Gastrocnemius medialis (tissue), 4 donors: ENCODE measurements around the gene MOB3B. TPM values are rescaled to one million over a fixed set of nuclear protein-coding genes. Genes with fewer than 3 reads are reported as not detected.
A peak's percentile ranks its signal among the peaks of the same experiment; 100 is the strongest.

ENCODE experiments used
- ATAC-seq, 2 donors: fragments of 150-250 bp; one replicate each; pipeline ENCODE4 v1.9.1; 2016
- DNase-seq, 2 donors: peaks; one replicate each; pipeline ENCODE4 v3.0.0-alpha.2; 2019
- H3K27ac ChIP-seq, 4 donors: fragments of 200-600 bp; sonication (generic); 1 replicate in 1 of 4; 2 replicates in 3 of 4; pipeline ENCODE4 v1.5.1; 2016 to 2018; ENCODE audit warnings: mild to moderate bottlenecking in 2 of 4, moderate library complexity in 1 of 4
- H3K27me3 ChIP-seq, 3 donors: fragments of 200-600 bp; sonication (generic) in 2 of 3; 1 replicate in 1 of 3; 2 replicates in 2 of 3; pipeline versions ENCODE4 v1.5.1 to v1.6.0; 2016 to 2019; ENCODE audit warnings: mild to moderate bottlenecking in 1 of 3, moderate library complexity in 1 of 3
- H3K36me3 ChIP-seq, 2 donors: fragments of 200-600 bp; sonication (generic) in 1 of 2; one replicate each; pipeline ENCODE4 v1.5.1; 2017 to 2018
- H3K4me1 ChIP-seq, 2 donors: fragments of 200-600 bp; sonication (generic) in 1 of 2; one replicate each; pipeline ENCODE4 v1.5.1; 2016 to 2017; ENCODE audit warnings: mild to moderate bottlenecking in 2 of 2
- H3K4me3 ChIP-seq, 4 donors: fragments of 200-600 bp; sonication (generic) in 3 of 4; 1 replicate in 1 of 4; 2 replicates in 3 of 4; pipeline ENCODE4 v1.5.1; 2016 to 2019; ENCODE audit warnings: mild to moderate bottlenecking in 2 of 4
- H3K9me3 ChIP-seq, 3 donors: fragments of 200-600 bp; sonication (generic) in 2 of 3; 1 replicate in 1 of 3; 2 replicates in 2 of 3; pipeline ENCODE4 v1.5.1; 2016 to 2019
- POLR2A ChIP-seq, 2 donors: fragments of 450-650 bp; IDR thresholded peaks; one replicate each; pipeline ENCODE4 v1.6.1; 2017; ENCODE audit warnings: antibody characterized with exemption in 2 of 2, mild to moderate bottlenecking in 2 of 2, moderate library complexity in 2 of 2
- in situ Hi-C, 4 donors: fragments of 200-750 bp; cut with MboI; loops; one replicate each; pipeline versions ENCODE4 v1.15.0 to v1.8.0; 2017; ENCODE audit warnings: low sequenced_read_pairs in 4 of 4
- intact Hi-C: fragments of 100-400 bp; cut with DNase I; formaldehyde crosslinking; loops from one replicate; pipeline ENCODE4 v1.15.1; 2023; ENCODE audit warnings: low total_unique reads
- total RNA-seq, 4 donors: library from RNA; depleted of rRNA; stranded (reverse); fragments of >200 nt; gene quantifications; one replicate each; pipeline versions ENCODE4 v1.1.0 to v1.2.3, GENCODE V29; 2016
- TF ChIP-seq, protein P1 (sequence below), 5 experiments: fragments of 450-650 bp in 3 of 5; fragments of 200-600 bp in 2 of 5; sonication (generic) in 2 of 5; IDR thresholded peaks in 4 of 5; conservative IDR thresholded peaks in 1 of 5; 1 replicate in 4 of 5; 2 replicates in 1 of 5; pipeline ENCODE4 v1.5.1; 2016 to 2019; ENCODE audit warnings: antibody characterized with exemption in 5 of 5, mild to moderate bottlenecking in 3 of 5, moderate library complexity in 3 of 5

The MOB3B gene
- total RNA-seq, 4 donors from 2014 or later: 3.4 to 16.3 (median 12.7) TPM

DNA sequence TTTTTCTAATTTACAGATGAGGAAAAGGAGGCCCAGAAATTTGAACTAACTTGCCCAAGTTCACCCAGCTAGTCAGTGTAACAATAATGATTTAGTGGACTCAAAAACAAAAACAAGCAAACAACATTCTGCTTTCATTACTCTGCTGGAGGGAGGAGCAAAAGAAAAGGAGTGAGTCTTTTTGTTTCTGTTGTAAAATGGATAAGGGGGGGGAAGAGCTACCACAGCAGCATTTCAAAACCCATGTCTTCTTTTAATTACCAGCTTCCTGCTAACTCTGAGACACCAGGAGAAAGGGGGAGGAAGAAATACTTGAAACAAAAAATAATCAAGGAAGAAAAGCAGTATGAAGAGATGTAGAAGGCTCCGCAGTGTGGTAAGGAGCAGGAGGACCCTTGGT is 193.5 kb downstream of the MOB3B start:
- ATAC-seq (no peak), DNase-seq (no peak)
- Histone ChIP-seq H3K4me1 (peaks cover 14 to 20% of the 10 kb centered on the region in 2 donors), H3K36me3 (no peaks in the 10 kb centered on the region), H3K4me3 (no peak overlapping the region), H3K9me3 (no peaks in the 10 kb centered on the region), H3K27ac (no peak overlapping the region), H3K27me3 (no peaks in the 10 kb centered on the region)
- in situ Hi-C loops: loop anchor here in 1 of 4 donors (10.0 kb wide), 1 partner anchor 59 kb away; no protein-coding TSS in a partner anchor
- intact Hi-C loops: loop anchor here (2.0 to 10.0 kb wide), 3 partner anchors 15 to 139 kb away; no protein-coding TSS in a partner anchor
- no peak for TF ChIP-seq POLR2A (IDR thresholded peaks at IDR 0.05)
- TF ChIP-seq, protein P1, sequence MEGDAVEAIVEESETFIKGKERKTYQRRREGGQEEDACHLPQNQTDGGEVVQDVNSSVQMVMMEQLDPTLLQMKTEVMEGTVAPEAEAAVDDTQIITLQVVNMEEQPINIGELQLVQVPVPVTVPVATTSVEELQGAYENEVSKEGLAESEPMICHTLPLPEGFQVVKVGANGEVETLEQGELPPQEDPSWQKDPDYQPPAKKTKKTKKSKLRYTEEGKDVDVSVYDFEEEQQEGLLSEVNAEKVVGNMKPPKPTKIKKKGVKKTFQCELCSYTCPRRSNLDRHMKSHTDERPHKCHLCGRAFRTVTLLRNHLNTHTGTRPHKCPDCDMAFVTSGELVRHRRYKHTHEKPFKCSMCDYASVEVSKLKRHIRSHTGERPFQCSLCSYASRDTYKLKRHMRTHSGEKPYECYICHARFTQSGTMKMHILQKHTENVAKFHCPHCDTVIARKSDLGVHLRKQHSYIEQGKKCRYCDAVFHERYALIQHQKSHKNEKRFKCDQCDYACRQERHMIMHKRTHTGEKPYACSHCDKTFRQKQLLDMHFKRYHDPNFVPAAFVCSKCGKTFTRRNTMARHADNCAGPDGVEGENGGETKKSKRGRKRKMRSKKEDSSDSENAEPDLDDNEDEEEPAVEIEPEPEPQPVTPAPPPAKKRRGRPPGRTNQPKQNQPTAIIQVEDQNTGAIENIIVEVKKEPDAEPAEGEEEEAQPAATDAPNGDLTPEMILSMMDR (IDR thresholded peaks at IDR 0.05 in 4 of 5, conservative IDR thresholded peaks at IDR 0.05 in 1 of 5): no peak

DNA sequence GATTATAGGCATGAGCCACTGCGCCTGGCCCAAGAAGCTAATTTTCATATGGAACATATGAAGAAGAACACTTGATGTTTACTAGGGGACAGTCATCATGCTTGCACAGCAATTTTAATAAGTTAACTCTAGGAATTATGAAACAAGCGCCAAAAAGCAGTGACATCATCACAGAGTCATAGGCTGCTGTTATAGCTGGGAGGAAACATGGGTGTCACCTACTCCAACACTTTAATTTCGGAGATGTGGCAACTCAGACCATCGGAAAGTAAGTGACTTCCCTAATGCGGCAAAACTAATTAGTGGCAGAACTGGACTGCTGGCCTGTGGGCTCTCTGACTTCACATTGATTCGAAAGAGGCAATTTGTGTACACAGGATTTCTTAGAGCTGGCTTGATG is 194.5 kb downstream of the MOB3B start:
- Histone ChIP-seq H3K4me1 (peaks cover 9 to 20% of the 10 kb centered on the region in 2 donors), H3K27ac (no peak overlapping the region), H3K36me3 (no peaks in the 10 kb centered on the region), H3K9me3 (no peaks in the 10 kb centered on the region), H3K27me3 (no peaks in the 10 kb centered on the region), H3K4me3 (no peak overlapping the region)
- DNase-seq (no peak), ATAC-seq (no peak)
- in situ Hi-C loops (loop anchor here in 1 of 4 donors (10.0 kb wide), 1 partner anchor 60 kb away; no protein-coding TSS in a partner anchor), intact Hi-C loops (loop anchor here (10.0 kb wide), 2 partner anchors 100 to 140 kb away; no protein-coding TSS in a partner anchor)
- TF ChIP-seq POLR2A (IDR thresholded peaks at IDR 0.05): no peak
- TF ChIP-seq, protein P1 (IDR thresholded peaks at IDR 0.05 in 4 of 5, conservative IDR thresholded peaks at IDR 0.05 in 1 of 5): no peak

DNA sequence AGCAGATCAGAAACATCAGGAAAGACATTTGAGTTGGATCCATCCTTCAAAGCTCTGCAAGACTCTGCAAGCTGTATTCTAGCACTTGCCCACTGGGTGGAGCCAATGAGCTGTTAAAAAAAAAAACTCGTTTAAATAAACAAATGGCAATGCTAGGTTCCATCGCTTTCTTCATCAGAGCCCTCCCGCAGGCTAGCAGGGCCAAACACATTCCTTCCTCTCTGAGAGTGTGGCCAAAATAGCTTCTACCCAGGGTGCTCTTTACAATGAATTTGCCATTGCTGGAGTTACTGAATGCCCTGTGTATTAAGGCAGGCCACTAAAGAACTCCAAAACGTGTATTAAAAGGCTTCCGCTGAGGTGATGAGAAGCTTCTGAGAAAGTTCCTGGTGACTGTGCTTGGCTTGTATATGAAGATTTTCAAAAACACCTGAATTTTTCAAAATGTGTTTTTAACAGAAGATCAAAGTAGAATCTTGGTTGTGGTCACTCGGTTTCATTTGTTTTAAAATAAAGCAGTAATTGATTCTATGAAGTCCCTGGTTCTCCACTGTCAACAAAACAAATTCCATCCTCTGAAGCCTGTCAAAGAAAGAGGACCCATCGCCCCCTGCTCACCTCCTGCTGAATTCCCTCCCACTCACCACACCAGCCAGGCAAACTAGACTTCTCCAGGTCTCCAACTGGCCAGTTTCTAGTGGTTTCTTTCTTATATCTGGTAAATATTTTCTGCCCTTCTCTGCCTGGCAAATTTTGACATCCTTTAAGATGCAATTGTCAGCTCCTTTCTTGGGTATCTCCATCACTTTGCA is 196.2 kb downstream of the MOB3B start:
- Histone ChIP-seq H3K4me3 (peak overlapping the region in 1 of 4 donors; percentile 19), H3K27me3 (no peaks in the 10 kb centered on the region), H3K36me3 (no peaks in the 10 kb centered on the region), H3K27ac (peak overlapping the region in 3 of 4 donors; percentile 38 to 46 (median 42)), H3K9me3 (no peaks in the 10 kb centered on the region), H3K4me1 (peaks cover 6 to 8% of the 10 kb centered on the region in 2 donors)
- in situ Hi-C loops (loop anchor here (5.0 to 10.0 kb wide), 3 partner anchors 61 to 214 kb away; partner anchors contain the start of gene MOB3B (in 1 of the 4)), intact Hi-C loops (loop anchor here (1.0 to 10.0 kb wide), 4 partner anchors 101 to 215 kb away; partner anchors contain the start of gene MOB3B)
- ATAC-seq (peak; percentile 89 to 97), DNase-seq (peak; percentile 44 to 74)
- TF ChIP-seq, protein P1 (IDR thresholded peaks at IDR 0.05 in 4 of 5, conservative IDR thresholded peaks at IDR 0.05 in 1 of 5): peak; percentile 74 to 91 (median 85)
- TF ChIP-seq POLR2A (IDR thresholded peaks at IDR 0.05): no peak

DNA sequence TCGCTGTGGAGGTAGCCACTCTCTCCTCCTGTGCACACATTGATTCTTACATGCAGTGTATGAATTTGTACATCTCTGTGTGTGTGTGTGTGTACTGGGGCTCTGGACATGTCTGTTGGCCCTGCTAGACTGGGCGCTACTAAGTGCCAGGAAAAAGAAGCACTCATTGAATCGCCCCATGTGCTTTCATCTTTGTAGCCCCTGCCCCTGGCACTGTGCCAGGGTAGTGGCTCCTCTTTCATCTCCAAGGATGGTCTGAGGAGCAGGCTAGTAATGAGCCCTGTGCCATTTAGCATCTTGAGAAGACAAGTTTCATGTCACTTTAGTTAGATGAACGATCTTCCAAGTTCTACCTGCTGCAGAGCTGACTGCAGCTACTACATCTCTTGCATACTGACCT is 198.2 kb downstream of the MOB3B start:
- no peak overlapping the region for H3K27ac ChIP-seq
- H3K4me1 ChIP-seq: peaks cover 6 to 8% of the 10 kb centered on the region in 2 donors
- TF ChIP-seq, protein P1 (IDR thresholded peaks at IDR 0.05 in 4 of 5, conservative IDR thresholded peaks at IDR 0.05 in 1 of 5): no peak
- no peak for TF ChIP-seq POLR2A (IDR thresholded peaks at IDR 0.05)
- in situ Hi-C loops (loop anchor here (5.0 to 10.0 kb wide), 3 partner anchors 63 to 216 kb away; partner anchors contain the start of gene MOB3B (in 1 of the 4)), intact Hi-C loops (loop anchor here (10.0 kb wide), 2 partner anchors 103 to 143 kb away; no protein-coding TSS in a partner anchor)
- DNase-seq: no peak
- H3K4me3 ChIP-seq: no peak overlapping the region
- ATAC-seq: no peak
- H3K9me3 ChIP-seq: no peaks in the 10 kb centered on the region
- no peaks in the 10 kb centered on the region for H3K36me3 ChIP-seq
- H3K27me3 ChIP-seq: no peaks in the 10 kb centered on the region
